Stimulated activated CD8-positive, alpha-beta memory T cell treated with anti-CD3 and anti-CD28 coated beads, Interleukin-4, amount 100 ng/mL, for 24 hours (primary cell): ENCODE measurements around the gene GJB5.
"Not testable (repeated sequence)": the region's sequence is repeated elsewhere in the genome, so short reads cannot be mapped to it uniquely, and the experiment has no call there.

Experiments
- DNase-seq: peaks from one replicate; pipeline ENCODE4 v3.0.0-alpha.2; 2020; ENCODE audit warnings: low read depth

The GJB5 gene

DNA sequence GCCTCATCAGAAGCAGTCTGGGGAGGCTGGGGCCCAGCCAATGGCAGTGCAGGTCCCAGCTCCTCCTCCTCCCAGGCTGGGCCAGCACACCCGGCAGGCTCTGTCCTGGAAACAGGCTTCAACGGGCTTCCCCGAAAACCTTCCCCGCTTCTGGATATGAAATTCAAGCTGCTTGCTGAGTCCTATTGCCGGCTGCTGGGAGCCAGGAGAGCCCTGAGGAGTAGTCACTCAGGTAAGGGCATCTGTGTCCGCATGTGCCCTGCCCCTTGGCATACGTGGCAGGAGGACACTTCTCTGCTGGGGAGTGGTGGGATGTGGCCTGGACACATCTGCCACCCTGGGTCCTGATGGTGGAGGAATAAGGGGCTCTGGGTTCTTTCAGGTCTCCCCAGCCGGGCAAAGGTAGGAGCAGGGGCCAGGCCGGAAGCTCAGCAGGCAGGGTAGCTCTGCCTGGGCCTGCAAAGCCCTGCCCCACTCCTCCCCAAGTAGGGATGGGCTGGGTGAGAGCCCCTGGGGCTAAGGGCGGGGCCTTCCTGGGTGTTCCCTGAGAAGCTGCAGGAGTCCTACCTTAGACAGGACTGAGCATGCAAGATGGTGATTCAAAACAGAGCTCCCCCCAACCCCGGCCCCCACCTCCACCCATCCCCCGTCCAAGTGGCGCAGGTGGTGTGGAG lies at the start of gene GJB5:
TSS of gene GJB5 (plus strand) at position 84 of the 674 bp plus-strand sequence. CDS start 2,284 bp downstream, outside the sequence.
- no peak for DNase-seq

GRCh38 chr1:34705077-34705476 lies 49.8 kb upstream of the GJB5 start:
- DNase-seq: no peak

DNA sequence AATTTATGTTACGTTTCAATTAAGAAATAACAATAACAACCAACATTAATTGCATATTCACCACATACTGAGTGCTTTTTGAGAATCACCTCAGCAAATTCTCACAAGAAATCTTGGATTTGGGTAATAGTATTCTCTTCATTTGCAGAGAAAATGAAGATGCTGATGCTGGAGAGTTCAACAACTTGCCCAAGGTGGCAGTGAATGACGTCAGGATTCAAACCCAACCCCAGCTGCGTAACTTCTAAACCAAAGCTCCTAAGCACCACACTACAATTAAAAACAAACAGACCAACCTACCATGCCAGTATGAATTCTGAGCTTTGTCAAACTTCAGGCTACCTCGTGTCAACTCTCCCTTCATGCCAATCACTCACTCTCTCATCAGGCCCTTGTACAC lies 46.7 kb upstream of the GJB5 start:
- DNase-seq: no peak

DNA sequence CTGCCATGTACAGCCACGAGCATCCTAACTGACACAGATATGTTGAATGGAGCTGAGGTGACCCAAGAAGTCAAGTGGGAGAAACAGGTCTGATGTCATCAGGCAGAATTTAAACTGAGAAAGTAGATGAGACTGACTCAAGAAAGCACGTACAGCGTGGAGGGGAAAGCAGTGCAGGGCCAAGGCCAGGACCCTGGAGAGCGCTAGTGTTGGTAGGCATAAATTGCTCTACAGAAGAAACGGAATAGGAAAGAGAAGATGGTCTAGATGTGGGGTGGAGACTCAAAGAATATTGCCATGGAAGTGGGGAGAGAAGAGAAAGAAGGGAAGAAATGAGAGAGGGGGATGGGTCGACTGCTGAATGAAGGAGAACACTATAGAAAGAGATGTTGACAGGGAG lies 45.3 kb upstream of the GJB5 start:
- no peak for DNase-seq

DNA sequence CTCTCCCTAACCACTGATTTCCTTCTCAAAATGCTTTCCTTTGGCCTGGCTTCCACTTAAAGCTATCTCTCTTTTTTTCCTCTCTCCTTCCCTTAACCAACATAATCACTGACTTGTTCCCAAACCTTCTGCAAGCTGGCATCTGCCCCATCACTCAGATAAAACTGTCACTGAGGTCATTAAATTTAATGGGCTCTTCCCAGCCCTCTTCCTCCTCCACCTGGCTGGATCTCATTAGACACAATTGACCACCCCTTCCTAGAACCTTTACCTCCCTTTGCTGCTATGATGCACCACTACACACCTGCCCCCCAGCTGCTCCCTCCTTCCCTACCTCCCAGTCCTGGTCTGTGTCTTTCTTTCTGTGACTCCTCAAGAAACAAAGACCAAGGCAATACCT lies 44.0 kb upstream of the GJB5 start:
- no peak for DNase-seq

- no peak for DNase-seq
These were observed 43.4 kb upstream of the GJB5 start for GRCh38 chr1:34711485-34711884.

- DNase-seq: no peak
These were observed 42.7 kb upstream of the GJB5 start for GRCh38 chr1:34712007-34712688.

- no peak for DNase-seq
These were observed 41.4 kb upstream of the GJB5 start for GRCh38 chr1:34713443-34713842.

DNA sequence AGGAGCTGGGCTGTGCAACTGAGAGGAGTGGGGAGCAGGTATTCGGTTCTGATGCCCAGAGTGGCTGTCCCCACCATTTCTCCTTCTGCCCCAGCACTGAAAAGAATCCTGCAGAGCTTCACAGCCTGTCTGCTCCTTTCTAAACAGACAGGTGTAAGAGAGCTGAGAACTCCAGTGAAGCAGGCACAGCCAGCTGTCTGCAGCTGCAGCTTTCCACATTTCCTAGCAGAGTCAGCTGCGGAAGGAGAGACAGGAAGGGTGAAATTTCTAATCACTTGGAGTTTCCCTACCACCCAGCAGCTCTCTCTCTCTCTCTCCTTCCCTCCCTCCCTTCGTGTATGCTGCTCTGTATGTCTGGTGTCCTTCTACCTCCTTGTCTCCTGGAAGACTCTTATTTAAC lies 40.5 kb upstream of the GJB5 start:
- no peak for DNase-seq

GRCh38 chr1:34715139-34715538 lies 39.7 kb upstream of the GJB5 start:
- DNase-seq: no peak

GRCh38 chr1:34721241-34721640 lies 33.6 kb upstream of the GJB5 start:
- no peak for DNase-seq

- no peak for DNase-seq
These were observed 33.0 kb upstream of the GJB5 start for GRCh38 chr1:34721646-34722355.

GRCh38 chr1:34726861-34727260 lies 28.0 kb upstream of the GJB5 start:
- no peak for DNase-seq

DNA sequence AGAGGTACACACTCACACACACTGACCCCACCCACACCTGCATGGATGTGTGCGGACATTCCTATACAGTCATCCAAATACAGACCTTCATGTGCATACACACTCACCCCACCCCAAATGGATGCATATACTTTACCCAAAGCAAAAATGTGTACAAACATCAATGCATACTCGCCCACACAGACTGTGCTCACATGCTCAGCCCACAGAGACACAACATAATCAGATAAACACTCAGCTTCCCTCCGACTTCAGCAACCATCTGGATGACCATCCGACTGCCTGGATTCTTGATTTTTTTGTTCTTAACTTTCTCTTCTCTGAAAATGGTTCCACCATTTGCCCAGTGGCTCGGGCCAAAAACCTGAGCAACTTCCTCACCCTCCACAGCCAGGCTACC lies 24.4 kb upstream of the GJB5 start:
- DNase-seq: no peak

DNA sequence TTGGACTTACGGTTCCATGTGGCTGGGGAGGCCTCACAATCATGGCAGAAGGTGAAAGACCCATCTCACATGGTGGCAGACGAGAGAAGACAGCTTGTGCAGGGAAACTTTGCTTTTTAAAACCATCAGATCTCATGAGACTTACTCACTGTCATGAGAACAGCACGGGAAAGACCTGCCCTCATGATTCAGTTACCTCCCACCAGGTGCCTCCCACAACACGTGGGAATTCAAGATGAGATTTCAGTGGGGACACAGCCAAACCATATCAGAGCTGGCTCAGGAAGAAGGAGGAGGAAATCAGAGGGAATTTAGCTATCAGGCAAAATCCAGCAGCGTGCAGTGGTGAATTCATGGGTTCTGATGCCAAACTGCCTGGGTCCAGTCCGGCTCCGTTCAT lies 22.0 kb upstream of the GJB5 start:
- not testable (repeated sequence) for DNase-seq

DNA sequence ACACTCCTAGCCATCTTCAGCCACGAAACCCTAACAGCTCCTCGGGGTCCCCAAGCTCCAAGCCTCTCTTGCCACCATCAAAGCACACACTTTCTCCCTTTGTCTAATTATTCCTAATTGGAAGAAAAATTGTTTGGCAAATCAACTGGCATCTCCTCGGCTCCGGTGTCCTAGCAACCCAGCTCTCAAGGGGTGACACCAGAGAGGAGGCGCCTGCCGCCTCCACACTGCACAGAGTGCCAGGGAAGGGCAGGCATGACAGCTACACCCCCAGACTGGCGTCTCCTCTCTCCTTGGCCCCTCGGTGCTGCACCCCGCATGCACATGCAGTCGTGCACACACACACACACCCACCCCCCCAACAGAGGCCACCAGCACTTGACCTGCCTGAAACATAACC lies 18.2 kb upstream of the GJB5 start:
- no peak for DNase-seq

DNA sequence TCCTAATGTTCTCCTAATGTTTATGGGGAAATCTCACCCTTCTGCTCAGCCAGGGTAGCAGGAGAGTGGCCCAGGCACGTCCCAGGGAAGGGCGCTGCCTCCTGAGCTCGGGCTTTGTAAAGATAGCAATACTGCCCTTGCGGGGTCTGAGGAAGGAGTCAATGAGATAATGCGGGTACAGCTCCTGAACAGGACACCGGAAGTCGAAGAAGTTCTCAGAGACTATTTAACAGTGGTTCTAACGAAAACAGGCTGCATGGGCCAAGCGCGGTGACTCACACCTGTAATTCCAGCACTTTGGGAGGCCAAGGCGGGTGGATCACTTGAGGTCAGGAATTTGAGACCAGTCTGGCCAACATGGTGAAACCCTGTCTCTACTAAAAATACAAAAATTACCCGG lies 17.6 kb upstream of the GJB5 start:
- DNase-seq: not testable (repeated sequence)

- DNase-seq: no peak
These were observed 15.2 kb upstream of the GJB5 start for GRCh38 chr1:34739613-34740012.

DNA sequence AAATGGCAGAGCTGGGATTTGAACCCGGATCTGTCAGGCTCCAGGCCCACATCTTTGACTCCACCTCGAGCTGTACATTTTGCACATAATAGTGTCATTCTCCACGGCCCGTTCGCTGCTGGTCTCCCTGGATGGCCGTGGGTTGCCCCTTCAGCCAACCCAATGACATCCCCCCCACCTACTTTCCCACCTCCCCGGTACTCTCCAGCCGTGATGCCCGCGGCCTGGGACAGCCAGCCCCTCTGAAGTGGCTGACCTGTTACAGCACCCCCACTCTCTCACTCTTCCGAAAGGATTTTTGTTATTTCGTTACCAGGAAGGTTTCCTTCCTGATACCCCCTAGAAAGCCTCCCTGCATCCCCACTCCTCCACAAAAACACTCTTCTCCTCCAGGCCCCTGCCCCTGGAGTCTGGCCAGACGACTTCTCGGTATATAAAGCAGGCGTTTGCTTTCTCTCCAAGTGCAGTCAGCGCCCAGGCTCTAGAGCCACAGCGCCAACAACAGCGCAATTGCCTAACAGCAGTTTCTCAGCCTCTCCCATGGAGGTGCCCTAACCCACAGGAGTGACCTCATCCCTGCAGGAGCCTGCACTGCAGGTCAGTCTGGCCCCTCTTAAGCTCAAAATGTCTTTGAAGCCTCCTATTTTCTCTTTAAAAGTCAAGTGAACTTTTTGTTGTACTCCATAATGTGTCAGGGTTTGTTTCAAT lies 14.5 kb upstream of the GJB5 start:
- DNase-seq: no peak

DNA sequence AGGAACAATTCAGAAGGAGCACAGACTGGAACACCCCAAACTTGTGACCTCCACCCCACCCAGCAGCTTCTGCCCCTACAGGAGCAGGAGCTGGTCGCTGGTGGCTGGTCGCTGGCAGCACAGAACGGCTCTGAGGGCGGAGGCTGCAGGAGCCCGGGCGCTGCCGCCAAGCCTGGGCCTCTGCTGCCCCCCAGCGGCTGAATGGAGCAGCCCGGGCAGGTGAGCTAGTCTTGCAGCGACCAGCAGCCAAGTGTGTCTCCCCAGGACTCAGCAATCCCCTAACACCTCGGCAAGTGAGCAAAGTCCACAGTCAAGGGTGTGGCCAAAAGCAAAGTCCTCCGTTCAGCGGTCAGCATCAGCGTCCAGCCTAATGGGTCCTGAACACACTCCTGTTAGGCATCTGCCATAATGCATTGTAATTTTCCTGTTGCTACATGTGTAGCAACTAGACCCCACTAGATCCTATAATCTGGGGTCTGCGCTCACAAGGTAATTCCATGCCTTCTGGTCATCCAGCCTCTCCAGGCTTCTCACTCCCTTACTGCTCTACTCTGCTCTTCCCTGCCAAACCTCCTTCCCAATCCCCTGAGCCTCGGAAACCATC lies 12.1 kb upstream of the GJB5 start:
- peak; percentile 75 for DNase-seq

DNA sequence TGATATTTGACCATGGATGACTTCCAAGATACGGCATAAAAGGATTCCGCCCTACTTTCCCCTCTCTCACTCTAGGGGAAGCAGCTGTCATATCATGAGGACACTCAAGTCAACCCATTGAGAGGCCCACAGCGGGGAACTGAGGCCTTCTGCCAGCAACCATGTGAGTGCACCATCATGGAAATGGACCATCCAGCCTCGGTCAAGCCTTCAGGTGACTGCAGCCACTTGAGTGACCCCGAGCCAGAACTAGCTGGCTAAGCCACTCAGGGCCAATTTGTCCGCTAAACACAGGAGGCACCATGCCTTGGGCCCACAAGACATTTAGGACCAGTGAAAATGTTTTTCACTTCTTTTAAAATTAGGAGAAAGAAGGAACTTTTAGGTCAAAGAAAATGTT lies 11.1 kb upstream of the GJB5 start:
- DNase-seq: no peak

- no peak for DNase-seq
These were observed 10.0 kb upstream of the GJB5 start for GRCh38 chr1:34744851-34745250.
